ENCODE measurements around the gene ADH6. TPM values are rescaled to one million over a fixed set of nuclear protein-coding genes. Genes with fewer than 3 reads are reported as not detected.
"Not testable (repeated sequence)": the region's sequence is repeated elsewhere in the genome, so short reads cannot be mapped to it uniquely, and the experiment has no call there.

The ADH6 gene
- total RNA-seq, 1 donor from 2014 or later, result 0.50 TPM

GRCh38 chr4:99190336-99190735 lies 28.7 kb downstream of the ADH6 start:
- no peak for DNase-seq
- H3K9me3 ChIP-seq, result no peaks in the 10 kb centered on the region
- ATAC-seq, result peak in 1 of 2 donors; percentile 41
- H3K4me1 ChIP-seq, result peaks cover 5% of the 10 kb centered on the region
- no peak for TF ChIP-seq CTCF (IDR thresholded peaks at IDR 0.05)
- no peak overlapping the region for H3K4me3 ChIP-seq
- no peak overlapping the region for H3K27ac ChIP-seq
- no peaks in the 10 kb centered on the region for H3K27me3 ChIP-seq (ENCODE audit: low read depth)
- H3K36me3 ChIP-seq, result no peaks in the 10 kb centered on the region
- intact Hi-C loops (cut with DNase I), result no loop called here

GRCh38 chr4:99189900-99190299 lies 29.1 kb downstream of the ADH6 start:
- H3K9me3 ChIP-seq; DNase-seq; H3K27ac ChIP-seq; H3K4me3 ChIP-seq; H3K27me3 ChIP-seq (ENCODE audit: low read depth); ATAC-seq; H3K4me1 ChIP-seq; intact Hi-C loops (cut with DNase I); H3K36me3 ChIP-seq: not testable (repeated sequence)

GRCh38 chr4:99186029-99186428 lies 33.0 kb downstream of the ADH6 start:
- Histone ChIP-seq H3K27me3 (ENCODE audit: low read depth) (no peaks in the 10 kb centered on the region), H3K9me3 (no peaks in the 10 kb centered on the region), H3K4me1 (peaks cover 5% of the 10 kb centered on the region), H3K36me3 (no peaks in the 10 kb centered on the region), H3K27ac (no peak overlapping the region), H3K4me3 (no peak overlapping the region)
- intact Hi-C loops (cut with DNase I), result no loop called here
- TF ChIP-seq CTCF (IDR thresholded peaks at IDR 0.05), result no peak
- DNase-seq (no peak), ATAC-seq (no peak)

GRCh38 chr4:99185581-99185980 lies 33.5 kb downstream of the ADH6 start:
- H3K9me3 ChIP-seq, result no peaks in the 10 kb centered on the region
- peaks cover 5% of the 10 kb centered on the region for H3K4me1 ChIP-seq
- DNase-seq (no peak), ATAC-seq (no peak)
- no peaks in the 10 kb centered on the region for H3K27me3 ChIP-seq (ENCODE audit: low read depth)
- H3K36me3 ChIP-seq, result no peaks in the 10 kb centered on the region
- no peak for TF ChIP-seq CTCF (IDR thresholded peaks at IDR 0.05)
- no peak overlapping the region for H3K4me3 ChIP-seq
- intact Hi-C loops (cut with DNase I), result no loop called here
- H3K27ac ChIP-seq, result no peak overlapping the region

GRCh38 chr4:99180382-99181070 lies 38.5 kb downstream of the ADH6 start:
- ATAC-seq (no peak), DNase-seq (no peak)
- no peaks in the 10 kb centered on the region for H3K27me3 ChIP-seq (ENCODE audit: low read depth)
- intact Hi-C loops (cut with DNase I), result no loop called here
- no peak overlapping the region for H3K4me3 ChIP-seq
- no peaks in the 10 kb centered on the region for H3K4me1 ChIP-seq
- TF ChIP-seq CTCF (IDR thresholded peaks at IDR 0.05), result no peak
- no peaks in the 10 kb centered on the region for H3K36me3 ChIP-seq
- no peaks in the 10 kb centered on the region for H3K9me3 ChIP-seq
- H3K27ac ChIP-seq, result no peak overlapping the region

GRCh38 chr4:99179626-99180025 lies 39.4 kb downstream of the ADH6 start:
- intact Hi-C loops (cut with DNase I), result no loop called here
- no peaks in the 10 kb centered on the region for H3K9me3 ChIP-seq
- ATAC-seq (no peak), DNase-seq (no peak)
- no peaks in the 10 kb centered on the region for H3K4me1 ChIP-seq
- no peak overlapping the region for H3K27ac ChIP-seq
- TF ChIP-seq CTCF (IDR thresholded peaks at IDR 0.05), result no peak
- H3K27me3 ChIP-seq (ENCODE audit: low read depth), result no peaks in the 10 kb centered on the region
- no peak overlapping the region for H3K4me3 ChIP-seq
- H3K36me3 ChIP-seq, result no peaks in the 10 kb centered on the region

Measured in lower lobe of right lung (tissue), 2 donors.